Hepatocyte (in vitro differentiated cells): ENCODE results near the gene CPNE2. TPM values are rescaled to one million over a fixed set of nuclear protein-coding genes. Genes with fewer than 3 reads are reported as not detected.

Source experiments
- DNase-seq: peaks from one replicate; pipeline ENCODE4 v3.0.0-alpha.2; 2016; ENCODE audit warnings: low spot score
- H2AFZ ChIP-seq: fragments of 200-600 bp; sonication (generic); 2 replicates; pipeline ENCODE4 v1.6.0; 2016; ENCODE audit warnings: antibody characterized with exemption, mild to moderate bottlenecking
- H3K27ac ChIP-seq: fragments of 200-600 bp; sonication (generic); 2 replicates; pipeline ENCODE4 v1.5.1; 2016; ENCODE audit warnings: mild to moderate bottlenecking
- H3K27me3 ChIP-seq: fragments of 200-600 bp; sonication (generic); 2 replicates; pipeline ENCODE4 v1.6.1; 2016
- H3K36me3 ChIP-seq: fragments of 200-600 bp; sonication (generic); replicated peaks from 2 replicates; pipeline ENCODE4 v1.5.1; 2016; ENCODE audit warnings: low read depth; ENCODE audit not compliant: insufficient read depth
- H3K4me1 ChIP-seq: fragments of 200-600 bp; sonication (generic); 2 replicates; pipeline ENCODE4 v1.5.1; 2016; ENCODE audit warnings: mild to moderate bottlenecking, moderate library complexity; ENCODE audit not compliant: insufficient read depth
- H3K4me2 ChIP-seq: fragments of 200-600 bp; sonication (generic); 2 replicates; pipeline ENCODE4 v1.6.0; 2016
- H3K4me3 ChIP-seq: fragments of 200-600 bp; sonication (generic); 2 replicates; pipeline ENCODE4 v1.5.1; 2016; ENCODE audit warnings: mild to moderate bottlenecking
- H3K79me2 ChIP-seq: fragments of 200-600 bp; sonication (generic); 2 replicates; pipeline ENCODE4 v1.6.0; 2017; ENCODE audit warnings: mild to moderate bottlenecking
- H3K9me2 ChIP-seq: fragments of 200-600 bp; sonication (generic); replicated peaks from 2 replicates; pipeline ENCODE4 v1.6.0; 2017; ENCODE audit warnings: mild to moderate bottlenecking; ENCODE audit not compliant: insufficient read depth
- H3K9me3 ChIP-seq: fragments of 200-600 bp; sonication (generic); 2 replicates; pipeline ENCODE4 v1.5.1; 2016; ENCODE audit warnings: low read depth, mild to moderate bottlenecking
- H4K20me1 ChIP-seq: fragments of 200-600 bp; sonication (generic); 2 replicates; pipeline ENCODE4 v1.6.0; 2016; ENCODE audit warnings: mild to moderate bottlenecking; ENCODE audit not compliant: insufficient read depth, poor library complexity, severe bottlenecking
- EZH2 ChIP-seq: fragments of 200-600 bp; sonication (generic); IDR thresholded peaks from 2 replicates; pipeline ENCODE4 v1.6.1; 2016; ENCODE audit warnings: antibody characterized with exemption, mild to moderate bottlenecking, borderline replicate concordance
- EZH2phosphoT487 ChIP-seq: fragments of 200-600 bp; sonication (generic); IDR thresholded peaks from one replicate; pipeline ENCODE4 v1.6.1; 2018; ENCODE audit warnings: antibody characterized with exemption, mild to moderate bottlenecking, low read depth, moderate library complexity; ENCODE audit not compliant: unreplicated experiment, severe bottlenecking
- WGBS: methylation state at CpG from one replicate; pipeline ENCODE4 v1.1.6; 2016; ENCODE audit warnings: low lambda C conversion rate; ENCODE audit errors: missing lambda C conversion rate; 5-methylcytosine and 5-hydroxymethylcytosine counted together
- polyA plus RNA-seq: library from polyadenylated mRNA; unstranded; fragments of >200 nt; fragmentation: Nextera tagmentation; extraction: Ambion mirVana; gene quantifications from 2 replicates; pipeline ENCODE4 v1.2.1, GENCODE V29; 2016
- total RNA-seq: library from RNA; depleted of rRNA; stranded (reverse); fragments of >200 nt; gene quantifications from 2 replicates; pipeline ENCODE4 v1.2.3, GENCODE V29; 2014
- TF ChIP-seq, protein P1 (sequence below): fragments of 200-600 bp; sonication (generic); IDR thresholded peaks from 2 replicates; pipeline ENCODE4 v1.5.1; 2016; ENCODE audit warnings: antibody characterized with exemption, mild to moderate bottlenecking; ENCODE audit not compliant: poor library complexity

CPNE2 gene
- total and polyA plus RNA-seq, 2 experiments from 2014 or later = 15.6 to 22.3 TPM

DNA sequence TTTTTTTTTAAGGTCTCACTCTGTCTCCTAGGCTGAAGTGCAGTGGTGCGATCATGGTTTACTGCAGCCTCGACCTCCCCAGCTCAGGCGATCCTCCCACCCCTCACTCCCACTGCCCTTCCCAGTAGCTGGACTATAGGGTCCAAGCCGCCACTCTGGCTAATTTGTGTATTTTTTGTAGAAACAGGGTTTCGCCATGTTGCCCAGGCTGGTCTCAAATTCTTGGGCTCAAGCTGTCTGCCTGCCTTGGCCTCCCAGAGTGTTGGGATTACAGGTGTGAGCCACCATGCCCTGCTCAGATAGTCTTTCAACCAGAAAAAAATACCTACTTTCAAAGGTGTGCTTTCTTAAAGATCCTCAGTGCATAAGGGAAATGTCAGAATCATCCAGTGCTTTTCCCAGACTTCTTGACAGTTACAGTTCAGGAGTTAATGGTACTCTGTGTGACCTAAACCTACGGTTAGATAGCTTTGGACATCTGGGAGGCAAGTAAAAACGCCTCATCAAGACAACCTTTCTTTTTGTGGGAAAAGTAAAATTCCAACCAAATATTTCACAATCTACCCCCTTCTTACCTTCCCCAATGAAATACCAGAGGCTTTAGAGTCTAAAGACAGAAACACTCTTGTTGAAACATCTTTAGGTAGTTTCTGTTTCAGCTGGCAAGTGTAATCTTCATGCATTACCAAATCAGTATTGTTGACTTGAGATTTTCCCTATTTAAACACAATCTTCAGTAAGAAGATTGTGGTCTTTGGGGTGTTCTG lies 100.5 kb downstream of the CPNE2 start:
- Histone ChIP-seq H3K36me3 (no peaks in the 10 kb centered on the region), H3K79me2 (peaks cover 95% of the 10 kb centered on the region), H3K9me2 (no peaks in the 10 kb centered on the region), H3K27ac (peak overlapping the region; percentile 11), H3K9me3 (no peaks in the 10 kb centered on the region), H3K27me3 (no peaks in the 10 kb centered on the region), H3K4me2 (peak overlapping the region; percentile 30), H4K20me1 (peaks cover 84% of the 10 kb centered on the region), H3K4me1 (peaks cover 38% of the 10 kb centered on the region), H2AFZ (no peak overlapping the region), H3K4me3 (no peak overlapping the region)
- TF ChIP-seq, protein P1, sequence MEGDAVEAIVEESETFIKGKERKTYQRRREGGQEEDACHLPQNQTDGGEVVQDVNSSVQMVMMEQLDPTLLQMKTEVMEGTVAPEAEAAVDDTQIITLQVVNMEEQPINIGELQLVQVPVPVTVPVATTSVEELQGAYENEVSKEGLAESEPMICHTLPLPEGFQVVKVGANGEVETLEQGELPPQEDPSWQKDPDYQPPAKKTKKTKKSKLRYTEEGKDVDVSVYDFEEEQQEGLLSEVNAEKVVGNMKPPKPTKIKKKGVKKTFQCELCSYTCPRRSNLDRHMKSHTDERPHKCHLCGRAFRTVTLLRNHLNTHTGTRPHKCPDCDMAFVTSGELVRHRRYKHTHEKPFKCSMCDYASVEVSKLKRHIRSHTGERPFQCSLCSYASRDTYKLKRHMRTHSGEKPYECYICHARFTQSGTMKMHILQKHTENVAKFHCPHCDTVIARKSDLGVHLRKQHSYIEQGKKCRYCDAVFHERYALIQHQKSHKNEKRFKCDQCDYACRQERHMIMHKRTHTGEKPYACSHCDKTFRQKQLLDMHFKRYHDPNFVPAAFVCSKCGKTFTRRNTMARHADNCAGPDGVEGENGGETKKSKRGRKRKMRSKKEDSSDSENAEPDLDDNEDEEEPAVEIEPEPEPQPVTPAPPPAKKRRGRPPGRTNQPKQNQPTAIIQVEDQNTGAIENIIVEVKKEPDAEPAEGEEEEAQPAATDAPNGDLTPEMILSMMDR = no peak
- TF ChIP-seq EZH2 (no peak), EZH2phosphoT487 (no peak)
- DNase-seq = no peak
- 71% methylated on average over 7 of the region's 7 CpGs for WGBS

- no peak overlapping the region for H3K4me3 ChIP-seq
- no peaks in the 10 kb centered on the region for H3K9me2 ChIP-seq
- DNase-seq = peak; percentile 61
- H3K4me2 ChIP-seq = no peak overlapping the region
- H3K27me3 ChIP-seq = no peaks in the 10 kb centered on the region
- H3K36me3 ChIP-seq = no peaks in the 10 kb centered on the region
- peaks cover 76% of the 10 kb centered on the region for H4K20me1 ChIP-seq
- TF ChIP-seq EZH2phosphoT487 (no peak), EZH2 (no peak)
- TF ChIP-seq, protein P1 = no peak
- no peaks in the 10 kb centered on the region for H3K9me3 ChIP-seq
- peaks cover 95% of the 10 kb centered on the region for H3K79me2 ChIP-seq
- no peak overlapping the region for H2AFZ ChIP-seq
- peaks cover 28% of the 10 kb centered on the region for H3K4me1 ChIP-seq
- peak overlapping the region; percentile 20 for H3K27ac ChIP-seq
Observed at GRCh38 chr16:57194512-57194911, 102.1 kb downstream of the CPNE2 start.

DNA sequence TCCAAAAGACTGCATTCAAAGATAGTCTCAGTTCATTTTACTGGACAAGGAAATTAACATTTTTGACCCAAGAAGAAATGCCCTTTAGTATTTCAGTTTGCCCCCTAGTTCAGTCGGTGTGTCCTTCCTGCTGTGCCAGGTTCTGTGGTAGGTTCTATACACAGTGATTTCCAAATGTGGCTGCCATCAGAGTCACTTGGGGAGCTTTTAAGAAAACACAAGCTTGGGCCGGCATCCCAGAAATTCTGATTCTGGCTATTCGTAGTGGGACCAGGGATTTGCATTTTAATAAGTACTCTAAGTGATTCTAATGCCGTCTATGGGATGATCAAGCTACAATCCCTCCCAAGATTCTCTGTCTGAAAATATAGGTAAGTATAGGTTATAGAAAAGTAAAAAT lies 103.9 kb downstream of the CPNE2 start:
- H4K20me1 ChIP-seq = peaks cover 58% of the 10 kb centered on the region

More for the DNA sequence above, 103.9 kb downstream of the CPNE2 start:
- Histone ChIP-seq H3K4me1 (peaks cover 18% of the 10 kb centered on the region), H3K9me3 (no peaks in the 10 kb centered on the region), H3K27me3 (no peaks in the 10 kb centered on the region), H2AFZ (no peak overlapping the region), H3K36me3 (no peaks in the 10 kb centered on the region), H3K4me2 (no peak overlapping the region), H3K4me3 (no peak overlapping the region), H3K27ac (peak overlapping the region; percentile 31), H3K9me2 (no peaks in the 10 kb centered on the region), H3K79me2 (peaks cover 80% of the 10 kb centered on the region)
- TF ChIP-seq EZH2 (no peak), EZH2phosphoT487 (no peak)
- TF ChIP-seq, protein P1 = no peak
- WGBS = 90% methylated on average over 4 of the region's 4 CpGs
- DNase-seq = no peak
